CD4-positive, alpha-beta memory T cell (primary cell): ENCODE results near the gene LIMD2. TPM values are rescaled to one million over a fixed set of nuclear protein-coding genes. Genes with fewer than 3 reads are reported as not detected.
A peak's percentile ranks its signal among the peaks of the same experiment; 100 is the strongest.

Experiments used
- CTCF ChIA-PET: fragments of 350-600 bp; sonication (Branson Sonifier 250); formaldehyde crosslinking; loops from one replicate; lab custom pipeline; 2021; ENCODE audit warnings: inconsistent platforms; ENCODE audit not compliant: partially characterized antibody; lab: Charles Lee
- POLR2A ChIA-PET: fragments of 350-600 bp; sonication (Branson Sonifier 250); formaldehyde crosslinking; loops from one replicate; lab custom pipeline; 2021; ENCODE audit not compliant: partially characterized antibody; lab: Charles Lee
- DNase-seq, 5 donors: peaks; one replicate each; pipeline versions ENCODE4 v3.0.0 to v3.0.0-alpha.2; 2020 to 2022; ENCODE audit warnings: mixed read lengths in 1 of 5
- H3K27ac ChIP-seq: one replicate; pipeline ENCODE4 v1.7.0; 2013; ENCODE audit warnings: low read depth, low read length
- H3K27me3 ChIP-seq: 2 replicates; pipeline ENCODE4 v1.7.0; 2013; ENCODE audit warnings: mild to moderate bottlenecking, low read length, moderate library complexity; ENCODE audit not compliant: insufficient read depth
- H3K36me3 ChIP-seq: 2 replicates; pipeline ENCODE4 v1.7.0; 2013; ENCODE audit warnings: mild to moderate bottlenecking, low read length, moderate library complexity; ENCODE audit not compliant: insufficient read depth
- H3K4me1 ChIP-seq: 2 replicates; pipeline ENCODE4 v1.7.0; 2013; ENCODE audit warnings: mild to moderate bottlenecking, low read length, moderate library complexity; ENCODE audit not compliant: insufficient read depth
- H3K4me3 ChIP-seq, 2 donors: one replicate each; pipeline ENCODE4 v1.7.0; 2013; ENCODE audit warnings: low read length in 2 of 2, mild to moderate bottlenecking in 1 of 2
- H3K9me3 ChIP-seq, 2 donors: one replicate each; pipeline ENCODE4 v1.7.0; 2013; ENCODE audit warnings: low read length in 2 of 2, control low read depth in 1 of 2; ENCODE audit not compliant: control insufficient read depth in 1 of 2
- H3K27ac Mint-ChIP-seq, 7 donors: one replicate each; pipeline ENCODE4 v1.8.0; 2020 to 2021; ENCODE audit warnings: mixed read lengths in 7 of 7, mild to moderate bottlenecking in 6 of 7, inconsistent platforms in 3 of 7, moderate library complexity in 3 of 7
- H3K27me3 Mint-ChIP-seq, 2 donors: one replicate each; pipeline ENCODE4 v1.8.0; 2020 to 2021; ENCODE audit warnings: mixed read lengths in 2 of 2
- H3K36me3 Mint-ChIP-seq, 2 donors: one replicate each; pipeline ENCODE4 v1.8.0; 2020 to 2021; ENCODE audit warnings: mixed read lengths in 2 of 2, inconsistent platforms in 1 of 2, mild to moderate bottlenecking in 1 of 2
- H3K4me1 Mint-ChIP-seq, 4 donors: one replicate each; pipeline ENCODE4 v1.8.0; 2020 to 2021; ENCODE audit warnings: mixed read lengths in 4 of 4, mild to moderate bottlenecking in 1 of 4
- H3K4me3 Mint-ChIP-seq, 8 donors: one replicate each; pipeline ENCODE4 v1.8.0; 2020 to 2021; ENCODE audit warnings: mixed read lengths in 8 of 8, mild to moderate bottlenecking in 7 of 8, moderate library complexity in 6 of 8, inconsistent platforms in 3 of 8
- H3K9me3 Mint-ChIP-seq, 8 donors: one replicate each; pipeline ENCODE4 v1.8.0; 2020 to 2021; ENCODE audit warnings: mixed read lengths in 8 of 8, mild to moderate bottlenecking in 5 of 8, inconsistent platforms in 3 of 8, moderate library complexity in 1 of 8
- intact Hi-C: fragments of 100-400 bp; cut with micrococcal nuclease; formaldehyde crosslinking; loops from one replicate; pipeline ENCODE4 v1.15.1; 2023
- polyA plus RNA-seq, 2 donors: library from polyadenylated mRNA; unstranded; fragments of 300-500 nt; fragmentation: Illumina TruSeq; gene quantifications; one replicate each; pipeline ENCODE4 v1.2.3, GENCODE V29; 2021
- total RNA-seq, 2 experiments: library from RNA; stranded (reverse); gene quantifications; one replicate each; pipeline ENCODE4 v1.2.3, GENCODE V29; 2021

LIMD2 gene
- total and polyA plus RNA-seq, 4 experiments from 2014 or later: 347 to 755 (median 646) TPM

DNA sequence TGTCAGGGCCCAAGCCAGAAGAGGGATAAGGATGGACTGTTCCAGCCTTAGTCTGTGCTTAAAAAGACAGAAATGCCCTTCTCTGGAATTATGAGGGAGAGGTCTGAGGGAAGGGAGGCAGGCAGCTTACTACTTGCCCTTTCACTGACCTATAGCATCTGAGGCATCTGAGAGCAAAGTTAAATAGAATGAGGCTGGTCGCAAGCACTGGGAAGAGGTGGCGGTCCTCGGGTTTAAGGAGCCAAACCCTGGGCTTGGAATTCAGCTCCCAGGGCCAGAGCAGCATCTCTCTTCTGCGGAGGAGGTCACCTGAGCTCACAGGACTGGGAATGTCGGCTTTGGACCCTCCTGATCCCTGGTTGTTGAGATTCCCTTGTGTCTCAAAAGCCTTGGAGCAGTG lies 3.1 kb upstream of the LIMD2 start:
- Histone ChIP-seq H3K36me3 (peaks cover 5% of the 10 kb centered on the region), H3K4me3 (peak overlapping the region in 1 of 2 donors; percentile 77), H3K27ac (peak overlapping the region; percentile 73), H3K27me3 (no peaks in the 10 kb centered on the region), H3K4me1 (peaks cover 72% of the 10 kb centered on the region), H3K9me3 (no peaks in the 10 kb centered on the region)
- peaks cover 32 to 72% (median 53%) of the 10 kb centered on the region in 4 donors for H3K4me1 Mint-ChIP-seq
- H3K27ac Mint-ChIP-seq: peak overlapping the region; percentile 96 to 100 (median 98)
- POLR2A ChIA-PET: interaction anchor here (0.8 to 23.0 kb wide), 20 partner anchors 7 to 803 kb away, joined by 3 to 1362 read pairs (median 7); partner anchors contain the start of genes CCDC47, CEP95, DDX42 and DDX5
- H3K36me3 Mint-ChIP-seq: peaks cover 18 to 35% of the 10 kb centered on the region in 2 donors
- peaks cover 0 to under 1% (median 0%) of the 10 kb centered on the region in 8 donors for H3K9me3 Mint-ChIP-seq
- H3K4me3 Mint-ChIP-seq: peak overlapping the region; percentile 92 to 96 (median 94)
- CTCF ChIA-PET: interaction anchor here (1.2 to 3.4 kb wide), 5 partner anchors 8 to 146 kb away, joined by 5 to 16 read pairs (median 8); partner anchors contain the start of genes CCDC47, DDX42 and STRADA
- no peaks in the 10 kb centered on the region for H3K27me3 Mint-ChIP-seq
- intact Hi-C loops: loop anchor here (5.0 to 10.0 kb wide), 2 partner anchors 151 to 802 kb away; partner anchors contain the start of genes CEP95, DCAF7 and DDX5
- DNase-seq: no peak

DNA sequence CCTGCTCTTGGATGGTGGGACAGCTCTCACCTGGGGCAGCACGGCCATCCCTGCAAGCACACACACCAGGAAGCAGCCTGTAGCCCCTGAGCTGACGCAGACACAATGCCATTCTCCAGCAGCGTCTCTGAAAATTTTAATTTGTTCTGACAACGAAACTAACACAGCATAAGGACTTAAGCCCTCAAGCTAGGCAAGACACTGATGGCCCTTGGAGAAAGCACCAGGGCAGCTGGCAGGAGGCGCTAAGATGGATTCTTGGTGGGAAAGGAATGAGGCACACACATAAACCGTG lies 2.7 kb upstream of the LIMD2 start:
- H3K36me3 Mint-ChIP-seq: peaks cover 22 to 39% of the 10 kb centered on the region in 2 donors
- intact Hi-C loops: loop anchor here (1.0 to 10.0 kb wide), 4 partner anchors 39 to 802 kb away; partner anchors contain the start of genes CCDC47, CEP95, DCAF7 and DDX5
- Histone ChIP-seq H3K27me3 (no peaks in the 10 kb centered on the region), H3K4me1 (peaks cover 72% of the 10 kb centered on the region), H3K4me3 (peak overlapping the region; percentile 76 to 77), H3K36me3 (peaks cover 8% of the 10 kb centered on the region), H3K9me3 (no peaks in the 10 kb centered on the region), H3K27ac (peak overlapping the region; percentile 73)
- peak overlapping the region; percentile 92 to 96 (median 94) for H3K4me3 Mint-ChIP-seq
- H3K9me3 Mint-ChIP-seq: peaks cover 0 to 2% (median 0%) of the 10 kb centered on the region in 8 donors
- peaks cover 33 to 72% (median 53%) of the 10 kb centered on the region in 4 donors for H3K4me1 Mint-ChIP-seq
- no peak for DNase-seq
- CTCF ChIA-PET: interaction anchor here (1.1 to 3.4 kb wide), 6 partner anchors 8 to 146 kb away, joined by 3 to 16 read pairs (median 7); partner anchors contain the start of genes CCDC47, DDX42 and STRADA
- no peaks in the 10 kb centered on the region for H3K27me3 Mint-ChIP-seq
- H3K27ac Mint-ChIP-seq: peak overlapping the region; percentile 96 to 100 (median 98)
- POLR2A ChIA-PET: interaction anchor here (0.7 to 23.0 kb wide), 21 partner anchors 7 to 803 kb away, joined by 3 to 1362 read pairs (median 6); partner anchors contain the start of genes CCDC47, CEP95, DDX42 and DDX5

DNA sequence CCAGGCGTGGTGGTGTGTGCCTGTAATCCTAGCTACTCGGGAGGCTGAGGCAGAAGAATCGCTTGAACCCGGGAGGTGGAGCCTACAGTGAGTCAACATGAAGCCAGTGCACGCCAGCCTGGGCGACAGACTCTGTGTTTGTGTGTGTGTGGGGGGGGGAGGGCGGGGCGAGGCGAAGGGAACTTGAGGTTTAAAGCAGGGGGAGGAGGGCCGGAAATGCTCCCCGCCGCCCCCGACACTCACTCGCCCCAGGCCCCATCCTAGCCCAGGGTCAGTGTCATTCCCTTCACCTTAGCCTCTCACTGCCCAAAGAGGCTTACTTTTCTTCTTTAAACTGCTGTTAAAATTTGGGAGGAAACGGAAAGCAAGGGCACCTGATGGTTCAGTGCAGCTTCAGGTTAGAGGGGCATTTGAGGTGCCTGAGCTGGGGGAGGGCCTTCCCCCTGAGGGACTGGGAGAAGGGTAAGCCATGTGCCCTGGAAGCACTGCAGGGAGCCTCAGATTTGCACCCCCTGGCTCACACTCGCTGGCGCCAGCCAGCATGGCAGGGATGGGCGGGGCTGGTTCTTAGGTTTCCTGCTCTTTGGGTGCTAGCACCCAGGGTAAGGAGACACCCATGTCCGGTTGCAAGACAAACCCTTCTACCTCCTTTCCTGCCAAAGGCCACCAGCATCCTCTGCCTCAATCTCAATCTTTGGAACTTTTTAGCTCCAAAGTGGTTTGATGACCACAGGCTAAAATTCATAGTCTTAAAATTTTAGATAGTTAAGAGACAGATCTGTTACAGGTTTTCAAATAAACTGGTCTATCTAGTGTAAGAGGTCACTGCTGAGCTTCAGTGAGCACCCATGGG lies 2.2 kb upstream of the LIMD2 start:
- Mint-ChIP-seq H3K4me1 (peaks cover 30 to 72% (median 52%) of the 10 kb centered on the region in 4 donors), H3K36me3 (peaks cover 27 to 44% of the 10 kb centered on the region in 2 donors), H3K27me3 (no peaks in the 10 kb centered on the region), H3K4me3 (peak overlapping the region; percentile 92 to 96 (median 94)), H3K9me3 (peaks cover 0 to 2% (median 0%) of the 10 kb centered on the region in 8 donors), H3K27ac (peak overlapping the region; percentile 96 to 100 (median 98))
- intact Hi-C loops: loop anchor here (1.0 to 10.0 kb wide), 4 partner anchors 39 to 803 kb away; partner anchors contain the start of genes CCDC47, CEP95, DCAF7 and DDX5
- CTCF ChIA-PET: interaction anchor here (0.6 to 3.4 kb wide), 7 partner anchors 8 to 147 kb away, joined by 3 to 22 read pairs (median 8); partner anchors contain the start of genes CCDC47, DDX42 and STRADA
- Histone ChIP-seq H3K27me3 (no peaks in the 10 kb centered on the region), H3K9me3 (no peaks in the 10 kb centered on the region), H3K36me3 (peaks cover 14% of the 10 kb centered on the region), H3K27ac (peak overlapping the region; percentile 73), H3K4me1 (peaks cover 72% of the 10 kb centered on the region), H3K4me3 (peak overlapping the region; percentile 76 to 77)
- peak; percentile 69 to 91 (median 74) for DNase-seq
- POLR2A ChIA-PET: interaction anchor here (0.7 to 23.0 kb wide), 27 partner anchors 6 to 804 kb away, joined by 3 to 1362 read pairs (median 6); partner anchors contain the start of genes CCDC47, CEP95, DDX42 and DDX5

DNA sequence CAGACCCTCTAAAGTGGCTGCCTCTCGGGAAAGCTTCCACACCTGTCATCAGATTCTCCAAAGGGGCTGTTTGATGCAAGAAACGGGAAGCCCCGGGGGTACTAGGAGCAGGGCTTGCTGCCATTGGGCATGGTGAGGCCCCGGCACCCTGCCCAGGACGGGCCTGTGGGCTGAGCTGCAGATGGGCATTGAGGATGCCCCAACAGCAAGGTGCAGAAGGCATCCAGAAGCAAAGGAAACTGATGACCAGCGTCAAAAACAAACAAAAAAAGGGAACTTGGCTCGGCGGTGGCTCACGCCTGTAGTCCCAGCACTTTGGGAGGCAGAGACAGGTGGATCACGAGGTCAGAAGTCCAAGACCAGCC lies 1.5 kb upstream of the LIMD2 start:
- H3K27me3 ChIP-seq: no peaks in the 10 kb centered on the region
- H3K9me3 ChIP-seq: no peaks in the 10 kb centered on the region
- POLR2A ChIA-PET: interaction anchor here (0.7 to 23.0 kb wide), 26 partner anchors 6 to 804 kb away, joined by 3 to 1362 read pairs (median 6); partner anchors contain the start of genes CCDC47, CEP95, DDX42 and DDX5
- DNase-seq: no peak
- peaks cover 17% of the 10 kb centered on the region for H3K36me3 ChIP-seq
- peak overlapping the region; percentile 18 to 77 for H3K4me3 ChIP-seq
- peak overlapping the region; percentile 73 for H3K27ac ChIP-seq
- H3K4me3 Mint-ChIP-seq: peak overlapping the region; percentile 92 to 96 (median 94)
- peaks cover 0 to 2% (median 0%) of the 10 kb centered on the region in 8 donors for H3K9me3 Mint-ChIP-seq
- no peaks in the 10 kb centered on the region for H3K27me3 Mint-ChIP-seq
- CTCF ChIA-PET: interaction anchor here (1.1 to 3.4 kb wide), 5 partner anchors 8 to 147 kb away, joined by 3 to 22 read pairs (median 11); partner anchors contain the start of genes CCDC47, DDX42 and STRADA
- H3K4me1 Mint-ChIP-seq: peaks cover 30 to 72% (median 54%) of the 10 kb centered on the region in 4 donors
- H3K27ac Mint-ChIP-seq: peak overlapping the region; percentile 96 to 100 (median 98)
- intact Hi-C loops: loop anchor here (5.0 to 10.0 kb wide), 2 partner anchors 149 to 803 kb away; partner anchors contain the start of genes CEP95, DCAF7 and DDX5
- H3K4me1 ChIP-seq: peaks cover 72% of the 10 kb centered on the region
- H3K36me3 Mint-ChIP-seq: peaks cover 32 to 51% of the 10 kb centered on the region in 2 donors

DNA sequence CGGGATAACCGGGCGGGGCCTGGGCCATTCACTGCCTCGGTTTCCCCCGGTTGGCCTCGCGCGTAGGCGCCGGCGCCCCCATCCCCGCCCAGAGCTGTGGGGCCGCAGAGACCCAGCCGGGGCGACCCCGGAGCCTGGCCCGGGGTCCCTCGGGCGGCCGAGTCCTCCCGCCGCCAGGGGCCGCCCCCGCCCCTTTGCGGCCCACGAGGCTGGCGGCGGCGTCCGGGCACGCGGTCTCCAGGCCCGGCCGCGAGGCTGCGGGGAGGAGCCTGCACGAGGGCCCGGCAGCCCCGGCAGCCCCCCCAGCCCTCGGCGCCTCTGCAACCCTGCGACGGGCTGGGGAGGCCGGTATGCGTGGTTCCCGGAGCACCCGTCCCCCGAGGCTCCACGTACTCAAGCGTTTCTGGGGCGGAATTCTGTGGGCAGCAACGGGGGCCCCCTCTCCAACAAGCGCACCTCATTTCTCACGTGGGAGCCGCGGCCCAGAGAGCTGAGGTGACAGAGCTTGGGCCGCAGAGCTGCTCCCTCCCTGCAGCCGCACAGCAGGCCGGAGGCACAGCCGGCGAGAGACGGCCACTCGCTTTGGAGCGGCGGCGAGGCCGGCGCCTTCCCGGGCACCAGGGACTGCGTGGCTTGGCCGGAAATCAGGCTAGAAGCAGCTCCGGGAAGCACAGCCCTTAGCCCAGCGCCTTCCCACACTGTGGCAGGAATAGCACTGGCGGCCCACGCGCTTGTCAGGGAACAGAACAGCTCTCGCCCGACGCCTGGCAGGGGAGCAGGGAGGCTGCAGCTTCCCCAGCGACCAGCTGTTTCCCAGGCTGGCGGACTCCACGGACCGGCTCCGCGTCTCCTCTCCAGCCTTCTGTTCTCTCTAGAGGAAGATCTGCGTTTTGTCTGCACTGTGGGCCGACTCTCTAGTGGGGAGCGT lies 867 bp upstream of the LIMD2 start:
- Mint-ChIP-seq H3K27me3 (no peaks in the 10 kb centered on the region), H3K4me1 (peaks cover 27 to 72% (median 53%) of the 10 kb centered on the region in 4 donors), H3K27ac (peak overlapping the region; percentile 96 to 100 (median 98)), H3K9me3 (peaks cover 0 to 2% (median 0%) of the 10 kb centered on the region in 8 donors), H3K36me3 (peaks cover 36 to 57% of the 10 kb centered on the region in 2 donors), H3K4me3 (peak overlapping the region; percentile 92 to 96 (median 94))
- Histone ChIP-seq H3K27ac (peak overlapping the region; percentile 73), H3K27me3 (no peaks in the 10 kb centered on the region), H3K4me3 (peak overlapping the region; percentile 18 to 77), H3K36me3 (peaks cover 17% of the 10 kb centered on the region), H3K4me1 (peaks cover 72% of the 10 kb centered on the region), H3K9me3 (no peaks in the 10 kb centered on the region)
- CTCF ChIA-PET: interaction anchor here (2.1 to 3.4 kb wide), 3 partner anchors 9 to 73 kb away, joined by 11 to 22 read pairs (median 16); partner anchors contain the start of genes CCDC47, DDX42 and STRADA
- POLR2A ChIA-PET: interaction anchor here (0.6 to 23.0 kb wide), 31 partner anchors 5 to 805 kb away, joined by 3 to 1362 read pairs (median 5); partner anchors contain the start of genes CCDC47, CEP95, DDX42 and DDX5
- intact Hi-C loops: loop anchor here (5.0 to 10.0 kb wide), 2 partner anchors 148 to 804 kb away; partner anchors contain the start of genes CEP95, DCAF7 and DDX5
- DNase-seq: peak; percentile 58 to 74 (median 63)
